GM10248 (cell line): ENCODE data around the gene DND1.
"Not testable (repeated sequence)": the region's sequence is repeated elsewhere in the genome, so short reads cannot be mapped to it uniquely, and the experiment has no call there.

ENCODE experiments used
- CTCF ChIA-PET: fragments of 300-600 bp; sonication (Branson Sonifier 250); formaldehyde crosslinking; extraction: SDS; loops from one replicate; lab custom pipeline; 2021; ENCODE audit warnings: antibody characterized with exemption; lab: Yijun Ruan, JAX
- POLR2A ChIA-PET: fragments of 350-650 bp; sonication (Branson Sonifier 250); formaldehyde crosslinking; extraction: SDS; loops from one replicate; lab custom pipeline; 2020; ENCODE audit warnings: antibody characterized with exemption; lab: Yijun Ruan, JAX
- DNase-seq: peaks from one replicate; pipeline ENCODE4 v3.0.0; 2012; ENCODE audit errors: extremely low spot score
- CTCF ChIP-seq: IDR thresholded peaks from 2 replicates; pipeline ENCODE4 v1.5.1; 2012; ENCODE audit warnings: mild to moderate bottlenecking, low read depth; ENCODE audit errors: extremely low read depth, missing control alignments, control extremely low read depth

Gene DND1

DNA sequence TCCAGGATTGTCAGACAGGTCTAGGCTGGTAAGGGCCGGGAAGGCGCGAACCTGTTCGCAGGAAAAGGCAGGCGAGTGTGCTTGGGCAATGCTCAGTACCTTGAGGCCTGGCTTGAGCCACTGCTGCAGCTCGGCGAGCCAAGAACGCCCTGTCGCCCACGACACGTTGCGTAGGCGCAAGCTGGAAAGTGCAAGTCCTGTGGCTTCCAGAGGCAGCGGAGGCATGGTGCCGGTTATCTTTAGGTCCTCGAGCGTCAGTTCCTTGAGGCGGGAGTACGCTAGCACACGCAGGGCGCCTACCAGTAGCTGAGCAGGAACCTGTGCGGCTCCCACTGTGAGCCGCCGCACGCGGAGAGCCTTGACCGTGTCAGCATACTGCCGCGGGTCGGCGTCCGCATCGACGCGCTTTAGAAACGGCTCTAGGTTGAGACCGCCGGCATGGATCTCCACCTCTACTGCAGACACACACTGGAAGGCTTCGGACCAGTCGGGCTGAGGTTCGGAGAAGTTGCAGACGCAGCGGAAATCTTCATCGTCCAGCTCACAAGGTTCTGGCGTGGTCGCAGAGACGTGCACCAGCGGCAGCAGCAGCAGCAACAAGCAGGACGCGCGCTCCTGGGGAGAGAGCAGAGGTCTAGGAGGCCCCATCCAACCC is 40.9 kb downstream of the DND1 start:
- no peak for TF ChIP-seq CTCF
- CTCF ChIA-PET: interaction anchor here (1.2 to 2.1 kb wide), 3 partner anchors 64 to 281 kb away, joined by 4 to 8 read pairs (median 6); no protein-coding TSS in a partner anchor
- POLR2A ChIA-PET: interaction anchor here (0.8 kb wide), 1 partner anchor 15 kb away, joined by 3 read pairs; the partner anchor contains the start of genes IK and NDUFA2
- peak; percentile 60 for DNase-seq

GRCh38 chr5:140631831-140632365 is 41.5 kb downstream of the DND1 start:
- DNase-seq: peak; percentile 35
- ChIA-PET POLR2A (no interaction called here), CTCF (interaction anchor here (1.1 to 2.1 kb wide), 4 partner anchors 8 to 280 kb away, joined by 3 to 8 read pairs (median 4); partner anchors contain the start of gene TMCO6)

DNA sequence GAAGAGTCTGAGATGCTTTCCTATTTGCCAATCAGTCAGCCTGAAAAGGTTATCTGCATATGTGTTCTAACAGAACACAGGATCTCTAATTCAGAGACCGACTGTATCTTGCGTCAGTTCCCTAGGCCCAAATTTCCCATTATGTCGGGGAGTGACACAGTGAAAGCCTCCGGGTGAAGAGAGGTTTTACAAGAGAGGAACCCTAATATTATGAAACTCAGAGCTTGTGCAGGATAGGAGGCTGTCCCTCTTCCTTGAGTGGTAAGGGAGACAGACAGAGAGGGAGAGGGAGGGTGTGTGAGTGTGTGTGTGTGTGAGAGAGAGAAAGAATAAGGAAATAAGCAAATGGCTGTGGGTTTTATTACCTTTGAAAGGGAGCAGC is 42.3 kb downstream of the DND1 start:
- TF ChIP-seq CTCF: no peak
- CTCF ChIA-PET: interaction anchor here (0.7 to 1.2 kb wide), 4 partner anchors 9 to 259 kb away, joined by 3 read pairs; partner anchors contain the start of gene TMCO6
- no peak for DNase-seq
- POLR2A ChIA-PET: no interaction called here

More at GRCh38 chr5:140631831-140632365, 41.5 kb downstream of the DND1 start:
- TF ChIP-seq CTCF: no peak

DNA sequence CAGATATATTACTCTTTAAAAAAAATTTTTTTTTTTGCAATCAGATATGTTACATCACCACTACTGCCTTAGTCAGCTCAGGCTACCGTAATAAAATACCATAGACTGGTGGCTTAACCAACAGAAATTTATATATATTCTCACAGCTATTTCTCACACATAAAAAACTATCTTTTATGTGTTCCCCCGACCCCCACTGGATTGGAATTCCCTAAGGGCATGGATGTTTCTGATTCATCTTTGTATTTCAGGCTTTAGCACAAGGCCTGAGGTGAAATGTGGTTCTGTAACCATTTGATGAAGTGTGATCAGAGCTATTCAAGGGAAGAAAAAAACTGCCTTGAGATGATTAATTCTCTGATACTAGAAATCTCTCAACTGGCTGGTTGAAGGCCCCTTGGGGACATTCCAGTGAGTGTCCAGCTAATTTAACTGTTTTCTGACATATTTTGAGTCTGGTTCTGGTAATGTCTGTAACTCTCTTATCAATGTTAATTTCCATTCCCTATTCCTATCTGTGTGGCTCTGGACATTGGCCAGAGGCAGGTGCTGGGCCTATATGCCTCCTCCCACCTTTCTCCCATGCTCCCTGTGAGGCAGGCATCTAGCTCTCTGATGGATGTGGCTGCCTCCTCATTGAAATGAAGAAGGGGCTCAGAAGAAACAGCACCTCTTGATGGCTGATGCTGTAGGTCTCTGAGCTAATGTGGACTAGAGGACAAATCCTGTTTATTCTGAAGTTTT is 42.9 kb downstream of the DND1 start:
- TF ChIP-seq CTCF: no peak
- ChIA-PET POLR2A (interaction anchor here (0.6 kb wide), 1 partner anchor 61 kb away, joined by 3 read pairs; no protein-coding TSS in a partner anchor), CTCF (interaction anchor here (0.7 to 1.2 kb wide), 6 partner anchors 9 to 265 kb away, joined by 3 read pairs; partner anchors contain the start of gene TMCO6)
- no peak for DNase-seq

DNA sequence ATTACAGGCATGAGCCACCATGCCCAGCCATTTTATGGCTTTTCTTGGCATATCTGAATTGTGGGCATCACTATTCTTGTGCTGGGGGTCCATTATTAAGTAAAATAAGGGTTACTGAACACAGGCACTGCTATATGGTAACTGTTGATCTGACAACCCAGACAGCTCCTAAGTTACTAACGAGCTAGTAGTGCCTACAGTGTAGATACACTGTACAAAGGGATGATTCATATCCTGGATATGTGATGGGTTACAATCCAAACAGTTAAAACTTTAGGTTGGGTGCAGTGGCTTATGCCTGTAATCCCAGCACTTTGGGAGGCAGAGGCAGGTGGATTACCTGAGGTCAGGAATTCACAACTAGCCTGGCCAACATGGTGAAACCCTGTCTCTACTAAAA is 44.7 kb downstream of the DND1 start:
- ChIA-PET CTCF (no interaction called here), POLR2A (no interaction called here)
- TF ChIP-seq CTCF: no peak
- DNase-seq: no peak

GRCh38 chr5:140627972-140628371 is 45.4 kb downstream of the DND1 start:
- POLR2A ChIA-PET: no interaction called here
- CTCF ChIA-PET: interaction anchor here (1.1 kb wide), 1 partner anchor 9 kb away, joined by 3 read pairs; no protein-coding TSS in a partner anchor
- DNase-seq: no peak
- TF ChIP-seq CTCF: no peak

DNA sequence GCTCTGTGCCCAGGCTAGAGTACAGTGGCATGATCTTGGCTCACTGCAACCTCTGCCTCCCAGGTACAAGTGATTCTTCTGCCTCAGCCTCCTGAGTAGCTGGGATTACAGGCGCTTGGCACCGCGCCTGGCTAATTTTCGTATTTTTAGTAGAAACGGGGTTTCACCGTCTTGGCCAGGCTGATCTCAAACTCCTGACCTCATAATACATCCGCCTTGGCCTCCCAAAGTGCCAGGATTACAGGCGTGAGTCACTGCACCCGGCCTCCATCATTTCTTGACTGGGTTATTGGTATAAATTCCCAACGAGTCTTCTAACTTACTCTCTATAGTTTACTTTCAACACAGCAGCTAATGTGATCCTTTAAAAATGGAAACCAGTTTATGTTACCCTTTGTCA is 48.5 kb downstream of the DND1 start:
- CTCF ChIA-PET: interaction anchor here (0.7 to 1.4 kb wide), 2 partner anchors 10 to 12 kb away, joined by 3 to 5 read pairs; no protein-coding TSS in a partner anchor
- DNase-seq, POLR2A ChIA-PET: not testable (repeated sequence)

DNA sequence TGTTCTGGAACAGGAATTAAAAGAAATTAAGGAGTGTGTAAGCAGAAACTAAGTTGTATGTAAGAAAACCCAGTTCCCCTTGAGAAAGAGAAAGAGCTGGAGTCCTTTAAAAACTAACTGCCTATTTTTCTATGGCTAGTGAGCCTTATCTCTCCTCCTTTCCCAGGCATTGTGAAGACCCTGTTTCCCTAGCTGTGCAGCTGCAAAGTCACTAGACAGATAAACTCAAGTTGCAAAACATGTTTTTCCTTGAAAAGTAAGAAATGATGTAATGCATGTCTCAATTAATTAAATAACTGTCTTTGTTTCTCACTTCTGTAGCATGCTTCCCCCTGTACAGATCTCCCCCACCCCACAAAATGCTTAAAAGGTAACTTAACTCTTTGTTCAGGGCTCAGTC is 50.3 kb downstream of the DND1 start:
- CTCF ChIA-PET: interaction anchor here (1.3 to 1.4 kb wide), 2 partner anchors 11 to 271 kb away, joined by 3 read pairs; no protein-coding TSS in a partner anchor
- POLR2A ChIA-PET, DNase-seq: not testable (repeated sequence)
